Chondrocyte (in vitro differentiated cells): ENCODE results near the gene CFAP74. TPM values are rescaled to one million over a fixed set of nuclear protein-coding genes. Genes with fewer than 3 reads are reported as not detected.
A peak's percentile ranks its signal among the peaks of the same experiment; 100 is the strongest.

ENCODE experiments used
- DNase-seq: peaks from one replicate; pipeline ENCODE4 v3.0.0; 2021; ENCODE audit warnings: mixed read lengths, low spot score
- H3K27ac Mint-ChIP-seq: one replicate; pipeline ENCODE4 v1.8.0; 2021; ENCODE audit warnings: mild to moderate bottlenecking, moderate library complexity, mixed read lengths; ENCODE audit not compliant: unreplicated experiment
- H3K27me3 Mint-ChIP-seq: 2 replicates; pipeline ENCODE4 v1.8.0; 2021; ENCODE audit warnings: low read depth, mixed read lengths
- H3K36me3 Mint-ChIP-seq: 2 replicates; pipeline ENCODE4 v1.8.0; 2021; ENCODE audit warnings: low read depth, mixed read lengths
- H3K4me1 Mint-ChIP-seq: 2 replicates; pipeline ENCODE4 v1.8.0; 2021; ENCODE audit warnings: low read depth, mild to moderate bottlenecking, mixed read lengths
- H3K4me3 Mint-ChIP-seq: one replicate; pipeline ENCODE4 v1.8.0; 2021; ENCODE audit warnings: mild to moderate bottlenecking, moderate library complexity, mixed read lengths; ENCODE audit not compliant: unreplicated experiment
- H3K9me3 Mint-ChIP-seq: 2 replicates; pipeline ENCODE4 v1.8.0; 2021; ENCODE audit warnings: low read depth, mixed read lengths
- CTCF ChIP-seq: fragments of 200-600 bp; sonication (generic); IDR thresholded peaks from 2 replicates; pipeline ENCODE4 v1.5.0; 2021; ENCODE audit warnings: antibody characterized with exemption, mild to moderate bottlenecking, moderate library complexity
- total RNA-seq: library from RNA; stranded (reverse); gene quantifications from 3 replicates; pipeline ENCODE4 v1.2.1, GENCODE V29; 2021

CFAP74 gene
- total RNA-seq, 1 donor from 2014 or later, result not detected

GRCh38 chr1:1950940-1951339, 52.6 kb downstream of the CFAP74 start:
- Mint-ChIP-seq H3K27ac (no peak overlapping the region), H3K4me3 (no peak overlapping the region), H3K9me3 (peaks cover 7% of the 10 kb centered on the region), H3K36me3 (no peaks in the 10 kb centered on the region), H3K27me3 (peaks cover 21% of the 10 kb centered on the region), H3K4me1 (no peaks in the 10 kb centered on the region)
- no peak for TF ChIP-seq CTCF
- DNase-seq, result no peak

GRCh38 chr1:1948783-1949182, 54.8 kb downstream of the CFAP74 start:
- H3K9me3 Mint-ChIP-seq, result peaks cover 7% of the 10 kb centered on the region
- TF ChIP-seq CTCF, result no peak
- no peak overlapping the region for H3K27ac Mint-ChIP-seq
- no peak overlapping the region for H3K4me3 Mint-ChIP-seq
- peaks cover 23% of the 10 kb centered on the region for H3K27me3 Mint-ChIP-seq
- DNase-seq, result no peak
- no peaks in the 10 kb centered on the region for H3K36me3 Mint-ChIP-seq
- H3K4me1 Mint-ChIP-seq, result peaks cover 5% of the 10 kb centered on the region

- H3K27ac Mint-ChIP-seq, result no peak overlapping the region
- no peak overlapping the region for H3K4me3 Mint-ChIP-seq
- no peak for DNase-seq
- H3K4me1 Mint-ChIP-seq, result peaks cover 5% of the 10 kb centered on the region
- TF ChIP-seq CTCF, result no peak
- peaks cover 23% of the 10 kb centered on the region for H3K27me3 Mint-ChIP-seq
- H3K9me3 Mint-ChIP-seq, result peaks cover 7% of the 10 kb centered on the region
- H3K36me3 Mint-ChIP-seq, result no peaks in the 10 kb centered on the region
Observed at GRCh38 chr1:1947493-1947892, 56.1 kb downstream of the CFAP74 start.

GRCh38 chr1:1946540-1946939, 57.0 kb downstream of the CFAP74 start:
- no peaks in the 10 kb centered on the region for H3K36me3 Mint-ChIP-seq
- peaks cover 7% of the 10 kb centered on the region for H3K9me3 Mint-ChIP-seq
- peak; percentile 68 for DNase-seq
- TF ChIP-seq CTCF, result no peak
- no peak overlapping the region for H3K27ac Mint-ChIP-seq
- H3K4me1 Mint-ChIP-seq, result peaks cover 5% of the 10 kb centered on the region
- H3K27me3 Mint-ChIP-seq, result peaks cover 24% of the 10 kb centered on the region
- no peak overlapping the region for H3K4me3 Mint-ChIP-seq

- DNase-seq, result peak; percentile 80
- Mint-ChIP-seq H3K4me1 (peaks cover 5% of the 10 kb centered on the region), H3K4me3 (no peak overlapping the region), H3K9me3 (peaks cover 3% of the 10 kb centered on the region), H3K36me3 (no peaks in the 10 kb centered on the region), H3K27me3 (peaks cover 24% of the 10 kb centered on the region), H3K27ac (no peak overlapping the region)
- no peak for TF ChIP-seq CTCF
Observed at GRCh38 chr1:1945782-1946393, 57.7 kb downstream of the CFAP74 start.
